Lower lobe of right lung (tissue), 2 donors: Measurements from ENCODE around the gene FAM25C. TPM values are rescaled to one million over a fixed set of nuclear protein-coding genes. Genes with fewer than 3 reads are reported as not detected.
A peak's percentile ranks its signal among the peaks of the same experiment; 100 is the strongest.
"Not testable (repeated sequence)": the region's sequence is repeated elsewhere in the genome, so short reads cannot be mapped to it uniquely, and the experiment has no call there.

Experiments used
- ATAC-seq, 2 donors: fragments of 200-7000 bp; cut with Tn5 transposase; one replicate each; pipeline ENCODE4 v1.9.1; 2020 to 2022; ENCODE audit warnings: mild to moderate bottlenecking in 2 of 2, moderate library complexity in 2 of 2
- DNase-seq: peaks from one replicate; pipeline ENCODE4 v3.0.0-alpha.2; 2020
- H3K27ac ChIP-seq: fragments of 200-600 bp; one replicate; pipeline ENCODE4 v1.8.0; 2022
- H3K27me3 ChIP-seq: fragments of 200-600 bp; one replicate; pipeline ENCODE4 v1.8.0; 2022; ENCODE audit warnings: low read depth
- H3K36me3 ChIP-seq: fragments of 200-600 bp; one replicate; pipeline ENCODE4 v1.8.0; 2022; ENCODE audit warnings: mild to moderate bottlenecking
- H3K4me1 ChIP-seq: fragments of 200-600 bp; one replicate; pipeline ENCODE4 v1.8.0; 2022
- H3K4me3 ChIP-seq: fragments of 200-600 bp; one replicate; pipeline ENCODE4 v1.8.0; 2022; ENCODE audit warnings: mild to moderate bottlenecking
- H3K9me3 ChIP-seq: fragments of 200-600 bp; one replicate; pipeline ENCODE4 v1.8.0; 2022
- intact Hi-C: fragments of 100-400 bp; cut with DNase I; formaldehyde crosslinking; loops from one replicate; pipeline ENCODE4 v1.11.0; 2022
- long read RNA-seq: library from polyadenylated mRNA; unstranded; transcript quantifications from one replicate; pipeline ENCODE4 v2.0.0, GENCODE V29; 2021
- total RNA-seq: library from RNA; stranded (reverse); fragmentation: NEBNext Ultra II Directional; extraction: Animal tissue kit (Norgen Biotek cat#: 25700); gene quantifications from one replicate; pipeline ENCODE4 v1.2.1, GENCODE V29; 2021
- donor health status: DM: no; HTN: yes; CAD: no; lungs with severe emphysema.

The FAM25C gene
- not detected for total RNA-seq
- long read RNA-seq = 0 reads

- H3K9me3 ChIP-seq, H3K4me1 ChIP-seq, intact Hi-C loops, ATAC-seq, H3K27ac ChIP-seq, H3K27me3 ChIP-seq, DNase-seq, H3K4me3 ChIP-seq, H3K36me3 ChIP-seq: not testable (repeated sequence)
Measured at GRCh38 chr10:47999691-48000090, at the start of gene FAM25C. TSS of gene FAM25C (minus strand) at chr10:47999791. CDS start at chr10:47999765, 26 bp downstream.

GRCh38 chr10:48044557-48044956 is 45.0 kb upstream of the FAM25C start:
- H3K9me3 ChIP-seq, DNase-seq, ATAC-seq: not testable (repeated sequence)

GRCh38 chr10:48031390-48031789 is 31.8 kb upstream of the FAM25C start:
- H3K4me1 ChIP-seq, H3K27ac ChIP-seq, ATAC-seq, H3K4me3 ChIP-seq, H3K36me3 ChIP-seq, H3K9me3 ChIP-seq, H3K27me3 ChIP-seq, intact Hi-C loops: not testable (repeated sequence)
- peak; percentile 40 for DNase-seq

More at GRCh38 chr10:48044557-48044956, 45.0 kb upstream of the FAM25C start:
- H3K27ac ChIP-seq, intact Hi-C loops, H3K27me3 ChIP-seq, H3K4me3 ChIP-seq, H3K36me3 ChIP-seq, H3K4me1 ChIP-seq: not testable (repeated sequence)

GRCh38 chr10:48002306-48002705 is 2.7 kb upstream of the FAM25C start:
- ATAC-seq, H3K36me3 ChIP-seq, H3K9me3 ChIP-seq, DNase-seq, H3K4me1 ChIP-seq, intact Hi-C loops, H3K4me3 ChIP-seq, H3K27me3 ChIP-seq, H3K27ac ChIP-seq: not testable (repeated sequence)

DNA sequence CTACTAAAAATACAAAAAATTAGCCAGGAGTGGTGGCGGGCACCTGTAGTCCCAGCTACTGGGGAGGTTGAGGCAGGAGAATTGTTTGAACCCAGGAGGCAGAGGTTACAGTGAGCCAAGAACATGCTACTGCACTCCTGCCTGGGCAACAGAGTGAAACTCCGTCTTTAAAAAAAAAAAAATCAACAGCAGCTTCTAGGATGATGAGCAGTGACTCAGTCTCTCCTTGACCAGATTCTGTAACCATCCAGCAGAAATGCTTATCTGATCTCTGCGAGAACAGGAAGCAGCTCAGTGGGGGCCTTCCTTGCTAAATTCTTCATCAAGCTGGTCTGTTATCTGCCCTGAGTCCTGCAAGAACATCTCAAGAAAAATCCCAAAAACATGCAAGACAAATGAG is 5.5 kb downstream of the FAM25C start:
- H3K4me3 ChIP-seq, ATAC-seq, H3K4me1 ChIP-seq, H3K36me3 ChIP-seq, H3K9me3 ChIP-seq, intact Hi-C loops, H3K27me3 ChIP-seq, DNase-seq, H3K27ac ChIP-seq: not testable (repeated sequence)

DNA sequence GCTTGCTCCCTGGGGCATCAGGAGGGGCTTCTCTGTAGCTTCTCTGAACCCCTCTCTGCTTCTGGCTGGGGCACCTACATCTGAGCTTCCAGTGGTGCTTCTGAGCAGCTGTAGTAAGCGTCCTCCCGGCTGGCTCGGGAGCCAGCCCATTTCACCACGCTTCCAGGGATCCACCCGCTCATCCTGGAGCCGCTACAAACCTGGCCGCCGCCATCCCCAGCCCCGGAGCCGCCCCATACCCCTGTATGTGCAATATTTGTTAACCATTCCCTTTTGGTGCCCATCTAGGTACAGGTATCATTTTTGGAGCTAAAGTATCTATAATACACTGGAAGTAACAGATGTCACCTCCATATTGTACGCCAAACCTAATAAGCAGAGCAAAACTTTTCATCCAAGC is 7.0 kb downstream of the FAM25C start:
- H3K4me1 ChIP-seq, ATAC-seq, H3K9me3 ChIP-seq, H3K27ac ChIP-seq, H3K27me3 ChIP-seq, intact Hi-C loops, H3K36me3 ChIP-seq, H3K4me3 ChIP-seq: not testable (repeated sequence)
- peak; percentile 45 for DNase-seq

DNA sequence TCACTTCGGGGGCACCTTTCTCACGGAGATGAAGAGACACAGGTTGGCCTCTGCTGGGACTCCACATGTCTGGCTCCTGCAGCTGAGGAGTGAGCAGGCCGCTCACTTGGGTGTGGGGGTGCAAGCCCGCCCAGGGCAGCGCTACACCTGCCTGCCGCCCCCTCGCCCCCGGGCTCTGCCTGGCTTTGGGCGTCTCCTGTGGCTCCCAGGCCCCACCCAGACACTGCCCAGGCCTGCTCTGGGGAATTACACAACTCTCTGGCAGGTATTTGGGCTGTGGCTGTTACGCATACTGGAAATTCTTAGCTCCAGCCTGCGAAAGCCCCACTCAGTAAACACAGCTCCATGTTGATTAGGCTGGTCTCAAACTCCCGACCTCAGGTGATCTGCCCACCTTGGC is 7.9 kb downstream of the FAM25C start:
- H3K36me3 ChIP-seq, H3K4me1 ChIP-seq, intact Hi-C loops, H3K9me3 ChIP-seq, H3K27me3 ChIP-seq: not testable (repeated sequence)
- DNase-seq = peak; percentile 46
- Histone ChIP-seq H3K4me3 (peak overlapping the region; percentile 20), H3K27ac (peak overlapping the region; percentile 51)
- peak; percentile 80 to 88 for ATAC-seq

DNA sequence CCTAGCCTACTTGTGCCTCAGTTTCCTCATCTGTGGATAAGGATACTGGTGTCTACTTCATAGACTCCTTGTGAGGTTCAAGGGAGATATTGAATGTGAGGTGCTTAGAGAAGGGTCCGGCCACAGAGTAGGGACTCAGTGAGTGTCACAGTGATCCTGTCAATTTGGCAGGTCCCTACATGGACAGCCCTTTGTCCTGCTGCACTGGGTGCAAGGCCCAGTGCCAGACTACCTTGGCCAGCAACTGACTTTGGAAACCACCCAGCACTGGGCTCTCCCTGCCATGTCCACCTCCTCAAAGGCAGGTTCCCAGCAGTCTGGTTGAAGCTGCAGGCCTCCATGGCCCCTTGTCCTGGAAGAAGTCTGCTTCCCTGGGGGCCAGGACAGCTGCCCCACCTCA is 9.5 kb downstream of the FAM25C start:
- intact Hi-C loops, H3K27me3 ChIP-seq, H3K27ac ChIP-seq, H3K4me3 ChIP-seq, H3K36me3 ChIP-seq, ATAC-seq, H3K9me3 ChIP-seq, DNase-seq, H3K4me1 ChIP-seq: not testable (repeated sequence)

GRCh38 chr10:47989542-47989950 is 10.0 kb downstream of the FAM25C start:
- H3K27ac ChIP-seq, DNase-seq, H3K27me3 ChIP-seq, H3K4me3 ChIP-seq, intact Hi-C loops, H3K9me3 ChIP-seq, H3K4me1 ChIP-seq, H3K36me3 ChIP-seq: not testable (repeated sequence)
- peak in 1 of 2 donors; percentile 22 for ATAC-seq

GRCh38 chr10:47988718-47989541 is 10.7 kb downstream of the FAM25C start:
- H3K4me1 ChIP-seq, DNase-seq, H3K9me3 ChIP-seq, H3K36me3 ChIP-seq, H3K27me3 ChIP-seq, intact Hi-C loops, H3K27ac ChIP-seq, H3K4me3 ChIP-seq: not testable (repeated sequence)
- ATAC-seq = peak; percentile 13 to 65

DNA sequence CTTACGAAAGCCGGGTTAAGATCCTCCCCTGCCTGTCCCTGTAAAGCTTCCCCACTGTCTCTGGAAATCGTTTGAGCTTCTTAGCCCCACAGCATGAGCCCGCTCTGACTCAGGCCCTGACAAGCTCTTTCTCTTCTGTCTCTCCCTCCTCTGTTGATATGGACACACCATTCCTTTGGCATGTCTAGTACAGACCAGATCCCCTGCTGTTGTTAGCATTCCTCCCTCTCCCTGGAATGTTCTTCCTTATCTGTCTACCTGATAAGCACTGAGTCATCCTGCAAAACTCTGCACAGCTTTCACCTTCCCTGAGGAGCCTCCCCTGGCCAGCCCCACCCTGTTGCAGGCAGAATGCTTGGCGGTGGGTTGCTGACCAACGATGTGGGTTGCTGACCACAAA is 11.6 kb downstream of the FAM25C start:
- DNase-seq, H3K36me3 ChIP-seq, H3K27ac ChIP-seq, H3K4me3 ChIP-seq, intact Hi-C loops, H3K4me1 ChIP-seq, H3K9me3 ChIP-seq, H3K27me3 ChIP-seq: not testable (repeated sequence)
- ATAC-seq = peak; percentile 22 to 46
